GM21367 (cell line): ENCODE data around the gene IL13RA2.

ENCODE experiments used
- ATAC-seq: cut with Tn5 transposase; IDR thresholded peaks from one replicate; pipeline ENCODE4 v1.9.1; 2021; ENCODE audit not compliant: unreplicated experiment

Gene IL13RA2

GRCh38 chrX:114999906-115000305 lies 17.5 kb downstream of the IL13RA2 start:
- no peak for ATAC-seq

- no peak for ATAC-seq
These were observed 19.6 kb downstream of the IL13RA2 start for GRCh38 chrX:114997779-114998178.

- ATAC-seq = no peak
These were observed 31.3 kb downstream of the IL13RA2 start for GRCh38 chrX:114985967-114986592.

- ATAC-seq = no peak
These were observed 41.1 kb downstream of the IL13RA2 start for GRCh38 chrX:114976292-114976691.

- ATAC-seq = no peak
These were observed 44.4 kb downstream of the IL13RA2 start for GRCh38 chrX:114973013-114973412.

- no peak for ATAC-seq
These were observed 46.6 kb downstream of the IL13RA2 start for GRCh38 chrX:114970806-114971205.

GRCh38 chrX:114964374-114964773 lies 53.0 kb downstream of the IL13RA2 start:
- no peak for ATAC-seq

- ATAC-seq = no peak
These were observed 55.2 kb downstream of the IL13RA2 start for GRCh38 chrX:114962209-114962608.

- ATAC-seq = no peak
These were observed 57.7 kb downstream of the IL13RA2 start for GRCh38 chrX:114959729-114960128.
